Hematopoietic multipotent progenitor cell treated with erythropoietin and hydrocortisone succinate and interleukin-3 and kit ligand, for 4 days (in vitro differentiated cells): Measurements from ENCODE around the gene KMT5C.
A peak's percentile ranks its signal among the peaks of the same experiment; 100 is the strongest.
"Not testable (repeated sequence)": the region's sequence is repeated elsewhere in the genome, so short reads cannot be mapped to it uniquely, and the experiment has no call there.

Source experiments
- DNase-seq: peaks from one replicate; pipeline ENCODE4 v3.0.0-alpha.2; 2015

The KMT5C gene

GRCh38 chr19:55320844-55321419 is 18.7 kb upstream of the KMT5C start:
- no peak for DNase-seq

DNA sequence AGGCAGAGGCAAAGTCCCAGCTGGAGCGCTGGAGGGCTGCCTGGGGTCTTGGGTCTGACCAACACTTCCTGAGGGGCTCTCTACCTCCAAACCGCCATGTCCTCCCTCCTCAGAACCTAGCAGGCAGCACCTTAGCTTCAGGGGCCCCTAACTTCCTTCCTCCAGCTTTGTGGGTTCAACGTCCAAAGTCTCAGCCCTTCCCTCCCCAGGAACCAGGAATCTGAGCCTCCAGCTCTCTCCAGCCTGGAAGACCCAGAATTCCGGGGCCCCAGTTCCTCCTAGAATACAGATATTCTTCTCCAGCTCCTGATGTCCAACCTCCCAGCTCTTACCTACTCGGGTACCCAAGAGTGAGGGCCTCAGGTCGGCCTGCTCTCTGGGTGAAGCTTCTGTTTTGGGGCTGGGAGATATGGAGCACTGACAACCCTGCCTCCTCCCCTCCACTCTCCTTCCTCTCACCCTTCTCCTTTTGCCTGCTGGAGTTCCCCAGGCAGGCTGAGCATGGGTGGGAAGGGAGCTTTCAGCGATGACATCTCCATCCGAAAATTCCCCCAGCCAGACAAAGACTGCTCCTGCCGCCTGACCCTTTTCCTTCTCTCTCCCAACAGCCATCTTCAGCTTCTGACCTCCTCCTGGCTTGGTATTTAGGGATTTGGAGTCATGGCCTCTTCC is 18.1 kb upstream of the KMT5C start:
- DNase-seq = no peak

GRCh38 chr19:55322204-55322885 is 17.3 kb upstream of the KMT5C start:
- DNase-seq = no peak

DNA sequence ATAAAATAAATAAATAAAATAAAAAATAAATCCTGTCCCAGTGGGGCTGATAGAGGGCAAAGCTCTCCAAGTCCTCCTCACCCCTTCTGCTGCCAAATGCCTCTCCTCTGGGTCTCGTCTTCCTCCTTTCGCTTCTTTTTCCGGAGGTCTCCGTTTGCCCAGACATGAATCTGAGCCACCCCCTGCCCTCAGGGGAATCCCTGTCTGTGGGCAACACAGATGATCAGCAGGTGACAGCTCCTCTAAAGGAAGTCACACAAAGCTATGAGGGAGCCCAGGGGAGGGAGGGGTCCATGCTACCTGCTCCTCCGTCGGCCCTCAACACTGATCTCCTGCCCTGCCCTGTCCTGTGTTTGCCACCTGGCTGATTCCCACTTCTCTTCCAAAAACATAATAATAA is 15.0 kb upstream of the KMT5C start:
- DNase-seq = no peak

- DNase-seq = peak; percentile 77
These were observed 14.5 kb upstream of the KMT5C start, which contains the start of gene TMEM150B for GRCh38 chr19:55325172-55325571. Gene TMEM150B (minus strand): TSS chr19:55325341. CDS start chr19:55321036, 4,305 bp downstream.

GRCh38 chr19:55328774-55329318 is 10.8 kb upstream of the KMT5C start:
- DNase-seq = peak; percentile 49

- not testable (repeated sequence) for DNase-seq
These were observed 9.9 kb upstream of the KMT5C start for GRCh38 chr19:55329791-55330190.

DNA sequence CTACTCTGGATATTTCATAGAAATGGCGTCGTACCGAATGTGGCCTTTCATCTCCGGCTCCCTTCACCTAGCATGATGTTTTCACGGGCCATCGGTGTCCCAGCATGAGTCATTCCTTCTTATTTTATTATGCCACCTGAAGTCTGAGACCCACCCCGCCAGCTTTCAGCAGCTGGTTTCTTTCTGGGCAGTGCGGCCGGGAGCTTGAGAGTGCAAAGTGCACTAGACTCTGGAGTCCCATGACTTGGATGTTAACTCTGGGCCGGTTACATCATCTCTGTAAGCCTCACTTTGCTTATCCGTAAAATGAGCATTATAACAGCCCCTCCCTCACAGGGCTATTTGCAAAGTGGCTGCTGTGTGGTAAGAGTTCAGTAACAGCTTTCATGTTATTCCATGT is 5.8 kb upstream of the KMT5C start:
- no peak for DNase-seq

DNA sequence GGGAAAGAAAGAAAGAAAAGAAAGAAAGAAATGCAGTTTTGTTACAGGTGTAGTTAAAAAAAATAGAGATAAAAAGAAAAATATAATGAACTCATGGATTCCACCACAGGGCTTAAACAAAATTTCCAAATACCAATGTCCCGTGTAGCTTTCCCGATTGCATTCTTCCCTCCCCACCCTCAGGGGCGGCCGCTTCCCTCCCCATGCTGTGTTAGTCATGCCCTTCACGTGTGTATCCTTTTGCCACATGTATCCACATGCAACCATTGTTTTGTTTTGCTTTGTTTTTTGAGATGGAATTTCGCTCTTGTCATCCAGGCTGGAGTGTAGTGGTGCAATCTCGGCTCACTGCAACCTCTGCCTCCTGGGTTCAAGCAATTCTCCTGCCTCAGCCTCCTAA is 3.6 kb upstream of the KMT5C start:
- no peak for DNase-seq

DNA sequence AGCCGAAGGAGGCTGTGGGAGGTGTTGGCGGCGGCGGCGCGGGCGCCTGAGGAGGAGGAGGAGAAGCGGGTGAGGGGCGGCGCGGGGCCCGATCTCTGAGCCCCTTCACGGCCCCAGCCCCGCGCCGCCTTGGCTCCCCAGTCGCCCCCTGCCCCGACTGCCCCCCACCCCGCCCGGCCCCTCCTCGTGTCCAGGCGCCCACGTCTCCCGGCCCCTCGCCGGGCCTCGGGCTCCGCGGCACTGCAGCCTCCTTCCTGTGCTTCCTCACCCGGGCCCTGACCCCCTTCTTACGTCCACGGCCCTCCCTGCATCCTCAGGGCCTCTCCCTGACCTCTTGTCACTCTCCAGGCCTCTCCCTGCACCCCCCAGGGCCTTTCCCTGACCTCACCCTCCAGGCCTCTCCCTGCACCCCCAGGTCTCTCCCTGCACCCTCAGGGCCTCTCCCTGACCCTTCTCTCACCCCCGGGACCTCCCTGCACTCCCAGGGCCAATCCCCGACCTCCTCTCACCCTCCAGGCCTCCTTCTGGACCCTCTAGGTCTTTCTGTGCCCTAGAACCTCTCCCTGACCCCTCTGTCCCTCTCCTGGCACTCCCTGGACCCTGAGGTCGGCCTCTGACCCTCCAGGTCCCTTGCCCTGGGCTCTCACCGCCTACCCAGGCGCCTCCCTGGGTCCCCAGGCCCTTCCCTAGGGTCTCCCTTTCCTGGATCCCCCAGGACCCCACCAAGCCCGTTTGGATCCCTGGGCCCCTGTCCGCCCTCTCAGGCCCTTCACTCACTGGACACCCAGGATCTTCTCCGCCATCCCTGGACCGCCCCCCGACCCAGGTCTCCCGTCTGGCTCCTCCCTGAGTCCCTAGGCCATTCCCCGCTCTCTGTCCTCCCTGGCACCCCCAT is 460 bp downstream of the KMT5C start:
- peak; percentile 45 for DNase-seq

GRCh38 chr19:55340784-55341147 is 1.1 kb downstream of the KMT5C start:
- DNase-seq = peak; percentile 67

DNA sequence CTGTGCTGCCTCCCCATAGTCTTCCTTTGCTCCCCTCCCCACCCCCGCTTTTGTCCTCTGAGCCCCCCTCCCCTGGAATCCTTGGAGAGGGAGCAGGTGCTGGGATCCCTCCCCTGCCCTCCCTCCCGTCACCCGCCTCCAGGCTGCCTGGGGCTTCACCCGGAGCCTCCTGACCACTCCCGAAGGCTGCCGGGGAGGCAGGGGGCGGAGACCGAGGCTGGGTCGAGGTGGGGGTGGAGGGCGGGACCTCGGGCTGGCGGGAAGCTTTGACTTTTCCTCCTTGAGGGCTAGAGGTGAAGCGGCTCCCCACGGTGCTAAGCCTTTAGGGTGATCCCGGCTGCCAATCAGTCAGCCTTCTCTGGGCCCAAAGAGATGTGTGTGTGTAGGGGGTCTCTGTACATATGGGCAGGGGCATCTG is 1.5 kb downstream of the KMT5C start:
- DNase-seq = peak; percentile 88

DNA sequence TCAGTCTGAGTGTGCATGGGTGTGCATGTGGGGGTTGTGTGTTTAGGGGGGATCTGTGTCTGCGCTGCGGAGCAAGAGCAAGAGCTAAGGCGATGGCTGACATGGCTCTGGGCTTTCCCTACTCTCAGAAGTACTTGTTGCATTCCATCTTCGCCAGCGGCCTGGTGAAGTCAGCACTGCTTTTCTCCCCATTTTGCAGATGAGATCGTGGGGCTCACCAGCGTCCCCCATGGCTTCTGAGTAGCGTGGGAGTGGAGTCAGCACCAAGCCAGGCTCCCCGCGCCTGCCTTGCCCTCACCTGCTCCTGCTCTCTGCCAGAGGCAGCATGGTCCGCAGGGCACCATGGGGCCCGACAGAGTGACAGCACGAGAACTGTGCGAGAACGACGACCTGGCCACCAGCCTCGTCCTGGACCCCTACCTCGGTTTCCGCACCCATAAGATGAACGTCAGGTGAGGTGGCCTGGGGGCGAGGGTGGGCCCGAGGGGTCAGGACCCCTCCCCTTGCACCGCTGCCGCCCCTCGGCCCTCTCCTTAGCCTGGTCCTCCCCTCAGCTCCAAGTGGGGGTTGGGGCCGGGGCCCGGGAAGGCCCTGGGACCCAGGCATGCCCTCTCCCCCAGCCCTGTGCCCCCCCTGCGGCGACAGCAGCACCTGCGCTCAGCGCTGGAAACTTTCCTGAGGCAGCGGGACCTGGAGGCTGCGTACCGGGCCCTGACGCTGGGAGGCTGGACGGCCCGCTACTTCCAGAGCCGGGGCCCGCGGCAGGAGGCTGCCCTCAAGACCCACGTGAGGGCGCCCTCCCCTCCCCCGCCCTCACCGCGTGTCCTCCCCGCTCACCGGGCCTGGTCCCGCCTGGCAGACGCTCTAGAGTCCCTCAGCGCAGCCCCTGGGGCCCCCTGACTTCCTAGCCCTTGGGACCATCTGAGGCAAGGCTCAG is 2.2 kb downstream of the KMT5C start:
- DNase-seq = no peak

- peak; percentile 50 for DNase-seq
These were observed 4.8 kb downstream of the KMT5C start for GRCh38 chr19:55344444-55344843.

DNA sequence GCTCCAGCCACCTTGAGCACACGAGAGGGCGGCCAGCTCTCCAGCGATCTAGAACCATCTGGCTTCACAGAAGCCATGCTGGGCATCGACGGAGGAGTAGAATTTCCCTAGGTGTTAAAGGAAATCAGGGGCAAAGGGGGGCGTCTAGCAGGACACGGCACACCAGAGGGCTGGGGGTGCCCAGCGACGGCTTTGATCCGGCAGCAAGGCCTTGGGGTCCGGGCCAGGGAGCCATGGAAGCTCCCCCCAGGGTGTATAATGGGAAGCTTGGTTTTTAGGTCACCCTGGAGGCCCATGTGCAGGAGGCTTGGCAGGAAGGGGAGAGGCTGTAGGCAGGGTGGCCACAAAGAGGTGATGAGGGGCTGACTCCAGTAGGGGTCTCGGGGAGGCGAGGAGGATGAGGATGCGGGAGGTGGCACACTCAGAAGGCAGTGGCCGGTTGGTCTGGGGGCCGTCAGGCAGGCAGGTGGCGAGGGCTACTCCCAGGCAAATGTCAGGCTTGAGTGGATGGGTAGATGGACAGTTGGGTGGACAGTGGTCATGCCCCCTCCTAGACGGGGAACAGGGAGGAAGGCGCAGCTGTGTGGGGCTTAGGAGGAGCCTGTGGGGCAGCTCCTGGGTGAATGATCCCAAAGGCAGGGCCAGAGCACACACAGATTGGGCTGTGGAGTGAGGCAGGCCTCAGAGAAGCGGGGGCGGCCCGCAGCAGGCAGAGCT is 5.6 kb downstream of the KMT5C start:
- no peak for DNase-seq

- DNase-seq = peak; percentile 71
These were observed 6.4 kb downstream of the KMT5C start for GRCh38 chr19:55345818-55346724.

DNA sequence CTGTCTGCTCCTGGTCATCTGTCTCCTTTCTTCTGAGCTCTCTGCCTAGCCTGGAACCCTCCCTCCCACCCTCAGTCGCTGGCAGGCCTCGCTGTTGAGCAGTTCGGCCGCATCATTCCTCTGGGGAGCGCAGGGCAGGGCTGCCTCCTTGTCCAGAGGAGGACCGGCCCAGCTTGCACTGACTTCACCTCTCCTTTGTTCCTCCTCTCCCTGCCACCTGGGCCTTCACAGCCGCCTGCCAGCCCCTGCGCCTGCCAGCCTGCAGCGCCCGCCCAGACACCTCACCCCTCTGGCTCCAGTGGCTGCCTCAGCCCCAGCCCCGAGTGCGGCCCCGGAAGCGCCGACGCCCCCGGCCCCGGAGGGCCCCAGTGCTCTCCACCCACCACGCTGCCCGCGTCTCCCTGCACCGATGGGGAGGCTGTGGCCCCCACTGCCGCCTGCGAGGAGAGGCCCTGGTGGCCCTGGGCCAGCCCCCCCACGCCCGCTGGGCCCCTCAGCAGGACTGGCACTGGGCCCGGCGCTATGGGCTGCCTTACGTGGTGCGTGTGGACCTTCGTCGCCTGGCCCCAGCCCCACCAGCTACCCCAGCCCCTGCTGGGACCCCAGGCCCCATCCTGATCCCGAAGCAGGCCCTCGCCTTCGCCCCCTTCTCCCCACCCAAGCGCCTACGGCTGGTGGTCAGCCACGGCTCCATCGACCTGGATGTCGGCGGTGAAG is 7.2 kb downstream of the KMT5C start:
- DNase-seq = no peak

DNA sequence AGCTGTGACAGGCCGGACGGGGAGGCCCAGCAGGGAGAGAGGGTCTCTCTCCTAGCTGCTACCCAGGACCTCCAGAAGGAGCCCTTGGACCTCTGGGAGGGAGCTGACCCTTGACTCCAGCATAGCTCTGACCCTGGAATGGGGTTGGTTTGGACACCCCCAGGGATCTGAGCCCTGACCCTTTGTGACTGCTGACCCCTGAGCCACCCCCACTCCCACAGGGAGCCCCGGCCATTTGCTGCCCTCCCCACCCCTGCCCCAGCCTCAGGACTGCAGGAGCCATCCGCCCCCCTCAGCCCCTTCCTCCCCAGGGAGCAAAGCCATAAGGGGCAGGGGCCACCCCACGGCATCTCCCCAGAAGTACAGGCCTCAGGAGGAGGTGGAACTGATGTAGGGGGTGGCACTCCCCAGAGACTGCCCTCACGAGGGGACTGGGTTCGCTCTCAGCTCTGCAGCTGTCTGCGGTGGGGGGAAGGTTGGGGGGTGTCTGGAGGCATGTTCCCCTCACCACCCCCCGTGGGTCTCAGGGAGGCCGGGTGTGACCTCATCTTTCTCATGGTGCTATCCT is 7.8 kb downstream of the KMT5C start:
- DNase-seq = no peak
